Measurements from ENCODE around the gene TRIM54. TPM values are rescaled to one million over a fixed set of nuclear protein-coding genes. Genes with fewer than 3 reads are reported as not detected.

Gene TRIM54
- polyA plus RNA-seq, 3 donors, result not detected

DNA sequence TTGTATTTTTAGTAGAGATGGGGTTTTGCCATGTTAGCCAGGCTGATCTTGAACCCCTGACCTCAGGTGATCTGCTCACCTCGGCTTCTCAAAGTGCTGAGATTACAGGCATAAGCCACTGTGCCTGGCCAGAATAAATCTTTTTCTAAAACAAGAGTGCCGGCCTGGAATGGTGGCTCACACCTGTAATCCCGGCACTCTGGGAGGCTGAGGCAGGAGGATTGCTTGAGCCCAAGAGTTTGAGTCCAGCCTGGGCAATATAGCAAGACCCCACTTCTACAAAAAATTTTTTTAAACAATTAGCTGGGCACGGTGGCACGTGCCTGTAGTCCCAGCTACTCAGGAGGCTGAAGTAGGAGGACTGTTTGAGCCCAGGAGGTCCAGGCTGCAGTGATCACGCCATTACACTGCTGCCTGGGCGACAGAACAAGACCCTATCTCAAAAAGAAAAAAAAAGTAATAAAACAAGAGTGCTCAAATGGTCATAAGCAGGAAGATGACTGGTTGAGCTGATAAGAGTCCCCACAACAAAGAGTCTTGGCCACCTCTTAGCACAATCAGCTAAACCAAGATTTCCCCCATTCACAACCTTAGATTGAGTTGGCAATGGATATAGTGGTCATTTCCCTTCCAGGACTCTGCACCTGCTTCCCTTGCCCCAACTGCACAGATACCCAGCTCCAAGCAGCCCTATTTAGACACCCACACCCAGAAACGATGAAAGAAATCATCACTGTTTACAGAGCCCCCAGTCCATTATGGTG is 31.8 kb downstream of the TRIM54 start:
- Histone ChIP-seq H4K20me1 (ENCODE audit: insufficient read depth, low read length) (peaks cover 12% of the 10 kb centered on the region), H3K4me2 (replicated peaks; ENCODE audit: extremely low read depth, low read length, poor library complexity, severe bottlenecking) (no peak overlapping the region), H3K4me3 (replicated peaks in 1 of 3; ENCODE audit: low read depth in 2 of 3, low read length in 3 of 3) (no peak overlapping the region), H3K36me3 (replicated peaks in 1 of 2; ENCODE audit: control insufficient read depth in 1 of 2, insufficient read depth in 2 of 2, low read length in 2 of 2) (peaks cover 21 to 44% of the 10 kb centered on the region in 2 donors), H3K27me3 (ENCODE audit: control insufficient read depth in 2 of 2, insufficient read depth in 2 of 2, low read length in 2 of 2) (no peaks in the 10 kb centered on the region), H3K9ac (ENCODE audit: insufficient read depth, low read length, poor library complexity, severe bottlenecking) (no peak overlapping the region), H3K79me2 (ENCODE audit: insufficient read depth, low read length) (no peaks in the 10 kb centered on the region), H3K27ac (ENCODE audit: low read depth in 1 of 2, low read length in 2 of 2) (no peak overlapping the region), H2AFZ (ENCODE audit: insufficient read depth, low read depth, low read length, poor library complexity, severe bottlenecking) (no peak overlapping the region), H3K4me1 (ENCODE audit: control insufficient read depth in 1 of 2, insufficient read depth in 2 of 2, low read length in 2 of 2) (no peaks in the 10 kb centered on the region), H3K9me3 (replicated peaks in 1 of 2; ENCODE audit: control insufficient read depth in 1 of 2, insufficient read depth in 1 of 2, low read length in 2 of 2) (no peaks in the 10 kb centered on the region)
- no peak overlapping the region for H3K4me3 Mint-ChIP-seq
- H3K27me3 Mint-ChIP-seq (ENCODE audit: low read depth in 3 of 3), result peaks cover 0 to 4% (median 1%) of the 10 kb centered on the region in 3 donors
- peaks cover 3% of the 10 kb centered on the region for H3K4me1 Mint-ChIP-seq
- no peak for DNase-seq
- H3K36me3 Mint-ChIP-seq, result peaks cover 38 to 59% of the 10 kb centered on the region in 2 donors
- intact Hi-C loops (cut with micrococcal nuclease), result no loop called here
- TF ChIP-seq, protein P1, sequence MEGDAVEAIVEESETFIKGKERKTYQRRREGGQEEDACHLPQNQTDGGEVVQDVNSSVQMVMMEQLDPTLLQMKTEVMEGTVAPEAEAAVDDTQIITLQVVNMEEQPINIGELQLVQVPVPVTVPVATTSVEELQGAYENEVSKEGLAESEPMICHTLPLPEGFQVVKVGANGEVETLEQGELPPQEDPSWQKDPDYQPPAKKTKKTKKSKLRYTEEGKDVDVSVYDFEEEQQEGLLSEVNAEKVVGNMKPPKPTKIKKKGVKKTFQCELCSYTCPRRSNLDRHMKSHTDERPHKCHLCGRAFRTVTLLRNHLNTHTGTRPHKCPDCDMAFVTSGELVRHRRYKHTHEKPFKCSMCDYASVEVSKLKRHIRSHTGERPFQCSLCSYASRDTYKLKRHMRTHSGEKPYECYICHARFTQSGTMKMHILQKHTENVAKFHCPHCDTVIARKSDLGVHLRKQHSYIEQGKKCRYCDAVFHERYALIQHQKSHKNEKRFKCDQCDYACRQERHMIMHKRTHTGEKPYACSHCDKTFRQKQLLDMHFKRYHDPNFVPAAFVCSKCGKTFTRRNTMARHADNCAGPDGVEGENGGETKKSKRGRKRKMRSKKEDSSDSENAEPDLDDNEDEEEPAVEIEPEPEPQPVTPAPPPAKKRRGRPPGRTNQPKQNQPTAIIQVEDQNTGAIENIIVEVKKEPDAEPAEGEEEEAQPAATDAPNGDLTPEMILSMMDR (IDR thresholded peaks at IDR 0.05), result no peak
- WGBS (ENCODE audit: insufficient coverage), result 100% methylated on average over 2 of the region's 8 CpGs
- H3K9me3 Mint-ChIP-seq, result no peaks in the 10 kb centered on the region
- H3K27ac Mint-ChIP-seq, result no peak overlapping the region

GRCh38 chr2:27314709-27315108 is 32.5 kb downstream of the TRIM54 start:
- WGBS (ENCODE audit: insufficient coverage), result 100% methylated on average over 1 of the region's 9 CpGs
- Mint-ChIP-seq H3K9me3 (no peaks in the 10 kb centered on the region), H3K4me3 (no peak overlapping the region), H3K27ac (no peak overlapping the region), H3K4me1 (peaks cover 3% of the 10 kb centered on the region), H3K36me3 (peaks cover 33 to 52% of the 10 kb centered on the region in 2 donors), H3K27me3 (ENCODE audit: low read depth in 3 of 3) (peaks cover 0 to 4% (median 1%) of the 10 kb centered on the region in 3 donors)
- intact Hi-C loops (cut with micrococcal nuclease), result no loop called here
- Histone ChIP-seq H2AFZ (ENCODE audit: insufficient read depth, low read depth, low read length, poor library complexity, severe bottlenecking) (no peak overlapping the region), H3K36me3 (replicated peaks in 1 of 2; ENCODE audit: control insufficient read depth in 1 of 2, insufficient read depth in 2 of 2, low read length in 2 of 2) (peaks cover 17 to 38% of the 10 kb centered on the region in 2 donors), H3K4me1 (ENCODE audit: control insufficient read depth in 1 of 2, insufficient read depth in 2 of 2, low read length in 2 of 2) (no peaks in the 10 kb centered on the region), H3K9me3 (replicated peaks in 1 of 2; ENCODE audit: control insufficient read depth in 1 of 2, insufficient read depth in 1 of 2, low read length in 2 of 2) (no peaks in the 10 kb centered on the region), H3K9ac (ENCODE audit: insufficient read depth, low read length, poor library complexity, severe bottlenecking) (no peak overlapping the region), H3K4me2 (replicated peaks; ENCODE audit: extremely low read depth, low read length, poor library complexity, severe bottlenecking) (no peak overlapping the region), H4K20me1 (ENCODE audit: insufficient read depth, low read length) (peaks cover 12% of the 10 kb centered on the region), H3K4me3 (replicated peaks in 1 of 3; ENCODE audit: low read depth in 2 of 3, low read length in 3 of 3) (no peak overlapping the region), H3K79me2 (ENCODE audit: insufficient read depth, low read length) (no peaks in the 10 kb centered on the region), H3K27ac (ENCODE audit: low read depth in 1 of 2, low read length in 2 of 2) (no peak overlapping the region), H3K27me3 (ENCODE audit: control insufficient read depth in 2 of 2, insufficient read depth in 2 of 2, low read length in 2 of 2) (no peaks in the 10 kb centered on the region)
- no peak for DNase-seq
- TF ChIP-seq, protein P1 (IDR thresholded peaks at IDR 0.05), result no peak

Data from CD14-positive monocyte (primary cell).